Esophagus mucosa (tissue), 1 donor: ENCODE data around the gene KRTAP19-8. TPM values are rescaled to one million over a fixed set of nuclear protein-coding genes. Genes with fewer than 3 reads are reported as not detected.

Source experiments
- ATAC-seq: fragments of 200-7000 bp; cut with Tn5 transposase; one replicate; pipeline ENCODE4 v1.9.1; 2020
- total RNA-seq: library from RNA; stranded (reverse); gene quantifications from one replicate; pipeline ENCODE4 v1.2.4, GENCODE V29; 2023
- donor health status: DM: yes; HTN: yes; CAD: no.

The KRTAP19-8 gene
- total RNA-seq, 1 donor from 2014 or later, result not detected

DNA sequence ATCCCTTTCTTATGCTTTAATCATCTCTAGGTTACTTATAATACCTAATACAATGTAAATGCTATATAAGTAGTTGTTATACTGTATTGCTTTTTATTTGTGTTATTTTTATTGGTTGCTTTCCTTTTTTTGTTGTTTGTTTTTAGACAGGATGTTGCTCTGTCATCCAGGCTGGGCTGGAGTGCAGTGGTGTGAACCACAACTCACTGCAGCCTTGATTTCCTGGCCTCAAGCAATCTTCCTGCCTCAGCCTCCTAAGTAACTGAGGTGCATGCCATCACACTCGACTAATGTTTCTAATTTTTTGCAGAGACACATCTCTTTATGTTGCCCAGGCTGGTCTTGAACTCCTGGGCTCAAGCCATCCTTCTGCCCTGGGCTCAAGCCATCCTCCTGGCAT, 26.9 kb downstream of the KRTAP19-8 start:
- ATAC-seq, result no peak

GRCh38 chr21:31008355-31008754, 29.9 kb downstream of the KRTAP19-8 start:
- peak; percentile 54 for ATAC-seq

DNA sequence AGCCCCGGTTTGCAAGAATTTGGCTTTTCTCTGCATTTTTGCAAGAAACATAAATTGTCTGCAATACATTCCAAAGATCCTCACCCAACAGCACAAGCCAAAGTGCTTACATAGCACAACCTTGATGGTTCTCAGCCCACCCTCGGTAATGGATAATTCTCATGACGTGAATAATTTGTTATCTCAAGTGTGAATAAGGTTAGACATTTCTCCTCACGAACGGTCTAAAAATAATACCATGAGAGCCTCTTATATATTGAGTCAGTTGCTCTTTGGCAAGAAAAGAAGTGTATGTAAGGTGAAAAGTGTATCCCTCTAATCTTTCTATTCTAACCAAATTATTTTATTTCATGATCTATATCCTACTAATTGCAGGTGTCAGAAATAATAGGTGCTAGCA, 33.3 kb downstream of the KRTAP19-8 start:
- ATAC-seq, result no peak

GRCh38 chr21:31003471-31003870, 34.8 kb downstream of the KRTAP19-8 start:
- no peak for ATAC-seq

DNA sequence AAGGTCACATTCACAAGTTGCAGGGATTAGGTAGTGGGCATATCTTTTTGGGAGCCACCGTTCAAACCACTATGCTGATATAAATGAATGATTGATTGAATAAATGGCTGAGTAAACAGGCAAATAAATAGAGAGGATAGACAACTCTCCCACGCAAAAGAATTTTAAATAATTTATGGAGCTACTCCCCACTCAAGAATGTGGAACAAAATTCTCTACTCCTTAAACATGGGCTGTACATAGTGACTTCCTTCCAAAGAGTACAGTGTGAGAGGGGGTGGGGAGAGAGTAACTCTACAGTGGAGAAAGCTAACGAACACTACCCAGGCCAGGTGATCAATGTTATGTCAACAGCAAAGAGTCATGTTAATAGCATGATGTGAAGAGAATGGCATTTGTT, 40.7 kb downstream of the KRTAP19-8 start:
- no peak for ATAC-seq

GRCh38 chr21:30996728-30997127, 41.5 kb downstream of the KRTAP19-8 start:
- no peak for ATAC-seq

- ATAC-seq, result no peak
These were observed 43.3 kb downstream of the KRTAP19-8 start for GRCh38 chr21:30994932-30995331.

- ATAC-seq, result no peak
These were observed 47.6 kb downstream of the KRTAP19-8 start for GRCh38 chr21:30990514-30991262.

DNA sequence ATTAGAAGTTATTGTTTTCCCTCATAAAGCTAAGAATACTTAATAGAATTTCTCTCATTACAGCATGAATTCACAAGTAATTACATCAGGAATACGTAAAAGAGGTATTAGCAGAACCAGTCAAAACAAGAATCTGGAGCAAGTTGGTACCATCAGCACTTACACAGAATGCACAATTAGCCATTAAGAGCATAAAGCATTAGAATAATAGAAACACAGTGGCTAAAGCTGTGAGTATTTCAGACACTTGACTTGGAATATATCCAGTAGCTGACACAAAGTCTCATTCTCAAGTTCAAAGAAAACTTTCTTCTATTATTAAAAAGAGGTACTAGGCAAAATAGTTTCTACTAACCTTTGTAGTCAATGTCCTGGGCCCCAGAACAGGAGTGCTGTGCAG, 49.6 kb downstream of the KRTAP19-8 start:
- ATAC-seq, result no peak

Other genes with a start within 250 kb of the KRTAP19-8 start
- gene KRTAP8-1, start 225.2 kb downstream of the KRTAP19-8 start, total RNA-seq, result not detected
- not detected for gene KRTAP7-1, start 208.7 kb downstream of the KRTAP19-8 start, total RNA-seq
- gene KRTAP11-1, start 156.9 kb downstream of the KRTAP19-8 start, total RNA-seq, result not detected